ENCODE results near the gene PSMB5. TPM values are rescaled to one million over a fixed set of nuclear protein-coding genes. Genes with fewer than 3 reads are reported as not detected.

PSMB5 gene
- total and polyA plus RNA-seq, 9 of the 15 experiments (the other 6 are each of a cell fraction or from before 2014, with no cell fraction given) = 198 to 1,870 (median 269) TPM

DNA sequence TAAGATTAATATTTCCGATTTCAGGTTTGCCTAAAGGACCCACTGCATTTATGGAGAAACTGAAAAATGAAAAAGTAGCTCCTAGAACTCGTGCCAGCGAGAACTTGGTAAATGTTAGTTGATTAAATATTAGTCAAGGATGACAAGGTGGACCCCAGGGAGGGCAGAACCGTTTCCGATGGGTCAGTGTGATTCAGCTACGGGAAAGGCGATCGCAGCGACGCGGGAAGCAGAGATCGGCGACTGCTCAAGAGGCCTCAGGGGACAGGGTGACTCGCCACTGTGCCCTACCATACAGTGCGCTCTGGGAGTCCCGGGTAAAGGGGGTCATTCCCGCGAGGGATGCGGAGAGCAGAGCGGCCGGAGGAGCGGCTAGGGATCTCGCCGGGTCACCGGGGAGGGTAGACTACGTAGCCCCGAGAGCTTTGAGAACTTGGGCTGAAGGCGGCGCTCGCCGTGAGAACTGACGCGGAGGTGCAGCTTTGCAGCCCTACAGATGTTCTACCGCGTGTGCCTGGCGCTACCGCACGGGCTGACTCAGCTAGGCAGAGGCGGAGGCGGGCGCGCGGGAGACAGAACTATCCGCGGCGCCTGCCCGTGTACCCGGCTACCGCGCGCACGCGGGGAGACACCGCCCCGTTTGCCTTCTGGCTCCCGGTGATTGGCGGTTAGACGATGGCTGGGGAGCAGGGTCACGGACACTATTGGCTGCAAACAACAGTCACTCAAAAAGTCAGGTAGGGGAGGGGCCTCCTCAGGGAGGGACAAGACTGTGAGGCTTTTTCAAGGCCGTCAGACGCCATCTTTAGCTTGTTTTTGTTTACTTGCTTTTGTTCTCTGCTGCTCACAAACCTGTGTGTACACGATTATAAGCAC, 27.9 kb downstream of the PSMB5 start (continued):
- no peak for TF ChIP-seq POU5F1 (IDR thresholded peaks at IDR 0.05; ENCODE audit: borderline replicate concordance, low read depth, low read length, partially characterized antibody)
- TF ChIP-seq ZSCAN29 (IDR thresholded peaks at IDR 0.05) = peak; percentile 100
- TF ChIP-seq PPARD (CRISPR knock-in tag; IDR thresholded peaks at IDR 0.05) = no peak
- peak; percentile 72 for TF ChIP-seq ETV5 (CRISPR knock-in tag; IDR thresholded peaks at IDR 0.05; ENCODE audit: low read depth)
- no peak for TF ChIP-seq HNRNPUL1 (IDR thresholded peaks at IDR 0.05; ENCODE audit: low read length)
- TF ChIP-seq, protein P1, sequence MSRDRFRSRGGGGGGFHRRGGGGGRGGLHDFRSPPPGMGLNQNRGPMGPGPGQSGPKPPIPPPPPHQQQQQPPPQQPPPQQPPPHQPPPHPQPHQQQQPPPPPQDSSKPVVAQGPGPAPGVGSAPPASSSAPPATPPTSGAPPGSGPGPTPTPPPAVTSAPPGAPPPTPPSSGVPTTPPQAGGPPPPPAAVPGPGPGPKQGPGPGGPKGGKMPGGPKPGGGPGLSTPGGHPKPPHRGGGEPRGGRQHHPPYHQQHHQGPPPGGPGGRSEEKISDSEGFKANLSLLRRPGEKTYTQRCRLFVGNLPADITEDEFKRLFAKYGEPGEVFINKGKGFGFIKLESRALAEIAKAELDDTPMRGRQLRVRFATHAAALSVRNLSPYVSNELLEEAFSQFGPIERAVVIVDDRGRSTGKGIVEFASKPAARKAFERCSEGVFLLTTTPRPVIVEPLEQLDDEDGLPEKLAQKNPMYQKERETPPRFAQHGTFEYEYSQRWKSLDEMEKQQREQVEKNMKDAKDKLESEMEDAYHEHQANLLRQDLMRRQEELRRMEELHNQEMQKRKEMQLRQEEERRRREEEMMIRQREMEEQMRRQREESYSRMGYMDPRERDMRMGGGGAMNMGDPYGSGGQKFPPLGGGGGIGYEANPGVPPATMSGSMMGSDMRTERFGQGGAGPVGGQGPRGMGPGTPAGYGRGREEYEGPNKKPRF (IDR thresholded peaks at IDR 0.05; ENCODE audit: low read depth, low read length) = no peak
- TF ChIP-seq NCOR1 (IDR thresholded peaks at IDR 0.05) = no peak
- 0 out of 2 replicates have a peak, but pooled peaks have one; percentile 48 for TF ChIP-seq RBM14 (IDR thresholded peaks at IDR 0.05; ENCODE audit: borderline replicate concordance, insufficient read depth, low read depth, low read length)
- no peak for TF ChIP-seq ELF4 (CRISPR knock-in tag; IDR thresholded peaks at IDR 0.05)
- peak; percentile 50; the same call in 1 of the 2 replicates for TF ChIP-seq CBFA2T3 (IDR thresholded peaks at IDR 0.05)
- TF ChIP-seq PYGO2 (tag; IDR thresholded peaks at IDR 0.05) = no peak
- TF ChIP-seq KDM1A (IDR thresholded peaks at IDR 0.05) = no peak
- TF ChIP-seq MAZ (CRISPR knock-in tag; conservative IDR thresholded peaks at IDR 0.05 in 1 of 2, IDR thresholded peaks at IDR 0.05 in 1 of 2) = peak; percentile 91 to 98
- TF ChIP-seq SIN3B (IDR thresholded peaks at IDR 0.05; ENCODE audit: low read depth) = no peak
- no peak for TF ChIP-seq BMI1 (IDR thresholded peaks at IDR 0.05; ENCODE audit: low read length)
- TF ChIP-seq WHSC1 (IDR thresholded peaks at IDR 0.05; ENCODE audit: low read length) = peak; percentile 43
- TF ChIP-seq, protein P2, sequence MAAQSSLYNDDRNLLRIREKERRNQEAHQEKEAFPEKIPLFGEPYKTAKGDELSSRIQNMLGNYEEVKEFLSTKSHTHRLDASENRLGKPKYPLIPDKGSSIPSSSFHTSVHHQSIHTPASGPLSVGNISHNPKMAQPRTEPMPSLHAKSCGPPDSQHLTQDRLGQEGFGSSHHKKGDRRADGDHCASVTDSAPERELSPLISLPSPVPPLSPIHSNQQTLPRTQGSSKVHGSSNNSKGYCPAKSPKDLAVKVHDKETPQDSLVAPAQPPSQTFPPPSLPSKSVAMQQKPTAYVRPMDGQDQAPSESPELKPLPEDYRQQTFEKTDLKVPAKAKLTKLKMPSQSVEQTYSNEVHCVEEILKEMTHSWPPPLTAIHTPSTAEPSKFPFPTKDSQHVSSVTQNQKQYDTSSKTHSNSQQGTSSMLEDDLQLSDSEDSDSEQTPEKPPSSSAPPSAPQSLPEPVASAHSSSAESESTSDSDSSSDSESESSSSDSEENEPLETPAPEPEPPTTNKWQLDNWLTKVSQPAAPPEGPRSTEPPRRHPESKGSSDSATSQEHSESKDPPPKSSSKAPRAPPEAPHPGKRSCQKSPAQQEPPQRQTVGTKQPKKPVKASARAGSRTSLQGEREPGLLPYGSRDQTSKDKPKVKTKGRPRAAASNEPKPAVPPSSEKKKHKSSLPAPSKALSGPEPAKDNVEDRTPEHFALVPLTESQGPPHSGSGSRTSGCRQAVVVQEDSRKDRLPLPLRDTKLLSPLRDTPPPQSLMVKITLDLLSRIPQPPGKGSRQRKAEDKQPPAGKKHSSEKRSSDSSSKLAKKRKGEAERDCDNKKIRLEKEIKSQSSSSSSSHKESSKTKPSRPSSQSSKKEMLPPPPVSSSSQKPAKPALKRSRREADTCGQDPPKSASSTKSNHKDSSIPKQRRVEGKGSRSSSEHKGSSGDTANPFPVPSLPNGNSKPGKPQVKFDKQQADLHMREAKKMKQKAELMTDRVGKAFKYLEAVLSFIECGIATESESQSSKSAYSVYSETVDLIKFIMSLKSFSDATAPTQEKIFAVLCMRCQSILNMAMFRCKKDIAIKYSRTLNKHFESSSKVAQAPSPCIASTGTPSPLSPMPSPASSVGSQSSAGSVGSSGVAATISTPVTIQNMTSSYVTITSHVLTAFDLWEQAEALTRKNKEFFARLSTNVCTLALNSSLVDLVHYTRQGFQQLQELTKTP (IDR thresholded peaks at IDR 0.05; ENCODE audit: low read depth in 1 of 2, partially characterized antibody in 2 of 2) = peak in 1 of 2 experiments; percentile 50
- TF ChIP-seq BRD4 (IDR thresholded peaks at IDR 0.05) = 0 out of 2 replicates have a peak, but pooled peaks have one; percentile 9
- no peak for TF ChIP-seq ZNF584 (CRISPR knock-in tag; IDR thresholded peaks at IDR 0.05; ENCODE audit: low read depth)
- TF ChIP-seq, protein P3, sequence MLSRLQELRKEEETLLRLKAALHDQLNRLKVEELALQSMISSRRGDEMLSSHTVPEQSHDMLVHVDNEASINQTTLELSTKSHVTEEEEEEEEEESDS (CRISPR knock-in tag; IDR thresholded peaks at IDR 0.05) = no peak
- TF ChIP-seq RBFOX2 (IDR thresholded peaks at IDR 0.05; ENCODE audit: low read depth, low read length) = peak; percentile 99
- no peak for TF ChIP-seq FOXK1 (CRISPR knock-in tag; IDR thresholded peaks at IDR 0.05; ENCODE audit: borderline replicate concordance)
- no peak; the same call in 1 of the 2 replicates for TF ChIP-seq ARID2 (IDR thresholded peaks at IDR 0.05)
